GM18870 (cell line): Measurements from ENCODE around the gene RAPGEF4.
"Not testable (repeated sequence)": the region's sequence is repeated elsewhere in the genome, so short reads cannot be mapped to it uniquely, and the experiment has no call there.

Experiments
- ATAC-seq: cut with Tn5 transposase; IDR thresholded peaks from one replicate; pipeline ENCODE4 v1.9.1; 2021; ENCODE audit warnings: moderate library complexity; ENCODE audit not compliant: unreplicated experiment

The RAPGEF4 gene

DNA sequence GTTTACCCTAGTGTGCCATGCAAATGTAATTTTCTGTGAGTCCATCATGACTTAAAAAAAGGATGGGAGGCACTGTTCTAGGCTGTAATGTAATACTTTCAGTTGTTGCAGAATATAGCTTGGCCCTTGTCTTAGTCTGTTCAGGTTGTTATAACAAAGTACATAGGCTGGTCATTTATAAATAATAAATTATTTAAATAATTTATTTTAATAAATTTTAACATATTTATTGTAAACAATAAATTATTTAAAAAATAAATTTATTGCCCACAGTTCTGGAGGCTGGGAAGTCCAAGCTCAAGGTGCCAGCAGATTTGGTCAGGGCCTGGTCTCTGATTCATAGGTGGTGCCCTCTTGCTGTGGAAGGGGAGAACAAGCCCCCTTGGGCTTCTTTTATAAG, 35.2 kb downstream of the RAPGEF4 start:
- no peak for ATAC-seq

DNA sequence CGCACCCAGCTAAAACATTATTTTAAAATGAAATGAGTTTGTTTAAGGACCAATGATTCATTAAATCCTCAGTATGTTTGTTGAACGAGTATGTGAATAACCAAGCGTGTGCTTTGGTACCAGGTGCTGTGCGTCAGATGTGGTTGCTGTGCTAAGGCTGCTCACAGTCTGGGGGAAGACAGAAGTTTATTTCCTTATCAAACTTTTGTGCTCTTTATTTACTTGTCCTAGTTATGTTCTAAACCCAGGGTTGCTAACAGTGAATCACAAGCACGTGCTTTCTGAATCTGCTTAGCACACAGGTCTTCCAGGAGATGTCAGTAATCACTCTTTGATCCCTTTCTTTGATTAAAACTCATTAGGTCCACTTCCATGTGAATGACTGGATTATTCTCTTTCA, 37.0 kb downstream of the RAPGEF4 start:
- ATAC-seq, result no peak

DNA sequence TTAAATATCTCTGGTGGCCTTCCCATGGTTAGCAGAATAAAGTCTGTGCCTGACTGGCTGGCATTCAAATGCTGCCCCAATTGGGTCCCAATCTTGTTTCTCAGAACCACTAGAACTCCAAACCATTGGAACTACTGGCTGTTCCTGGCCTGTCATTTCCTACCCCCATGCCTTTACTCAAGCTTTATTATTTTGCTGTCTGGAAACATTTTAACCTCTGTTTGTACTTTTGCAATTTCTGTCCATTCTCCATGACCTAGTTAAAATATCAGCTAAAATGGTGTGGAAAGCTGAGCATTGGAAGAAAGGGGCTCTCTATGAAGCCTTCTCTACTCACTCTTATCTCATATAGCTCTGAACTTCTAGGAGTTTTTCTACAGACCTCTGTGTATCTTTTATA, 38.7 kb downstream of the RAPGEF4 start:
- ATAC-seq, result no peak

DNA sequence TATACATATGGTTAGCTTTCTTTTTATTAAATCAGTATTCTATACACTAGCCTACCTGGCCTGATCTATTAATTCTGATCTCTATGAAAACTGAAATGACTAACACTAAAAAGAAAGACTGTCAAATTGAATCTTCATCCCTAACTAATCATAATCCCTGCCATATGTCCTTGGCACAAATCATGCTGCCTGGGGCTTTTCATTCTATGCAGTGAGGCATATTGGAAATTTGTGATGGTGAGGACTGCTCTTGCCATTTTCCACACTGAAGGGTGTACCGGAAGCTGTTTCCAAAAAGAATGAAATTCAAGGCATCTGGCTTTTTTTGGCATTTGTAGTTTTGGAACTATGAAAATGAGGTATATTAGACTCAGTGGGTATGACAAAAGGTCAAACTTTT, 39.7 kb downstream of the RAPGEF4 start:
- ATAC-seq, result no peak

DNA sequence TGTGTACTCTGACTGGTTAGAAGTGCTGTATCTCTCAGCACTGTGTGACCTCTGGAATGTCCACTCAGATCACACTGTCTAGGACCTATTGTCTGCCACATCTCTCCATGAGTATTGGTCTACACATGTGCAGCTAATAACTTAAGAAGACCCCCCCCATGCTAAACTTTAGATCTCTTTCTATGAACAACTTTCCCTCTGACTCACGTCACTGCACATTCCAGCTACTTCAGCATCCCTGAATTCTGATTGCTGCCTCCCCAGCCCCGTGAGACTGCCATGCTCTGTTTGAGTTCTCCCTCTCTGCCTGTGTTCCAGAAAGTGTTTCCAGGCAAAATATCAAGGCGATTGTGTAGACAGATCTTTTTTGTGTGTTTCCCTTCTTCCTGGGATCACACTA, 41.8 kb downstream of the RAPGEF4 start:
- no peak for ATAC-seq

DNA sequence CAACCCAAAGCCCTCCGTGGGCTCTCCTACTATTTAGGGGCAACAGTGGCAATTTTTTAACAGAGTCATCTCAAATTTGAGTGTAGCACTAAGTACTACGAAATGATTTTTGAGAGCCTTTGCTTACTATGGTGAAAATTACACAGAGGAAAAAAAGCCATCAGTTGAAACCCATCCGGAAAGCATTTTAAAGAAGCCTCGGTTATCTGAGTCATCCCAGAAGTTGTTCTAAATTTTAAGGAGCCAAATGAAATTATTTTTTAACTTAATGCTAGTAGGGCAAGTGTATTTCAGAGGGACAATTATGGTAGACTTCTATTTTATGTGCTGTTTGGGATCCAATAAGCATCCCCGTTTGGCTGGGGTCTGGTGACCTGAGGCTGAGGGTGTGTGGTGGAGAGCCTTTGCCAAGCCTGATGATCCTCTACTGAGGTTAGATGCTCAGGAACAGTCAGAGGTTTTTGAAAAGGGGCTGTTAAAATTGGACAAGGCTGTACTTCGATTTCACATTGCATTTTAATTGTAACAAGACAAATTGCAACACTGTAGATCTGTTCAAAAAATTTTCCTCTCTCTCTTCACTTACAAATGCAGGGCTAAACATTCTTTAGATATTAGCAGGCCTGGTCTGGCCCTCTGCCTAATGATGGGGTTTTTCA, 47.0 kb downstream of the RAPGEF4 start:
- no peak for ATAC-seq

DNA sequence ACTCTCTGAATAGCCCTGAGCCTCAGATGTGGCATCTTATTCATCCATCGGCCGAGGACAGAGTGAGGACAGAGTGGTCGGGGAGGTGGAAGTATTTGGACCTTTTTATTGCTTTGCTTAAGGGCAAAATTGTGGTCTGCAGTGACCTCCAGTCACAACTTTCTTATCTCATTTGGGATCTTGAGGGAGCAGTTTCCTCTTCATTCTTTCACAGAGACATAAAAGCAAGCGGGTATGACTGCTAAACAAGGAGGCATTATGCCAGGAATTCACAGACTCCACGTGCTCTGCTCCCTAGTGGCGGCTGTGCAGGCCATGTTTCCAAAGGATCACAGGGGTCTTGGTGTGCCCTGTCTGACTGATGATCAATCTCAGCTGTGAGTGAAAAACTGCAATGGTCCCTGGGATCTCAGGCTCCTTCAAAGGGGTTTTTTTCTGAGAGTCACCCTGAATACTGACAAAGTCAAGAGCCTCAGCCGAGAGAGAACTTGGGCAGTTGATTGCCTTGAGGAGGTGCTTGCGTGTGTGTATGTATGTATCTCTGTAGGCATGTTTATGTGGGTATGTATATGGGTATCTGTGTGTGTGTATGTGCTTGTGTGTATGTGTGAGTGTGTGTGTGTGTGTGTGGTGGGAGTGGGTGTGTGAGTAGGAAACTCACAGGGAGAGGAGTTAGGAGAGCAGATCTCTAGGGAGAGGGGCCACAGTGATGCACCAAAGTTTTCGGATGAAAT, 47.7 kb downstream of the RAPGEF4 start:
- ATAC-seq, result no peak

DNA sequence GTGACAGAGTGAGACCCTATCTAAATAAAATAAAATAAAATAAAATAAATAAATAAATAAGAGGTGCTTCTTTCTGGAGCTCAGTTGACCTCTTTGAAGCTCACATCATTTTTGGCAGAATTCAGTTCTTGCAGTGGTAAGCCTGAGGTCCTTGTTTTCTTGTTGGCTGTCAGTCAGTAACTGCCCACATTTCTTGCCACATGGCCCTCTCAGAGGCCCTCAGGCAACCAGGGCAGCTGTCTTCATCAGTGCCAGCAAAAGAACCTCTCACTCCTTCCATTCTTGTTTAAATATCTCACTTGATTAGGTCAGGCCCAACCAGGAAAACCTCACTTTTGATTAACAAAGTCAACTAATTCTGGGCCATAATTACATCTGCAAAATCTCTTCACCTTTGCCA, 53.2 kb downstream of the RAPGEF4 start:
- no peak for ATAC-seq

DNA sequence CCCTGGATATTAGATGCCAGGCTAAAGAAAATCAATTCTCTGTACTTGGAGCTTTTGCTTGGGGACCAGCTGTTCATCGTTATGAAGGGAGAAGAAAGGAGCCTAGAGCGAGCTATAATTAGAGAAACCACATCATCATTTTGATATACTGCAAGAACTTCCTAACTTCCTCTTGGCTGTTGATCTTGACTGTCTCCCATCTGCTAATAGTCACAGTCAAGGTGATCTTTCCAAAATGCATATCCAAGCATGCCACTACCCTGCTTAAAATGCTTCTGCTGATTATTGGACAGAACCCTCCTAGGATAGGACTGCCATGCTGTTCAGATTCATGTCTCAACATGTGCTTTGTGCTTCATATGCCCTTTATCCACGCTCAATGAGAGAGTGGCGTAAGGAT, 54.8 kb downstream of the RAPGEF4 start:
- no peak for ATAC-seq

DNA sequence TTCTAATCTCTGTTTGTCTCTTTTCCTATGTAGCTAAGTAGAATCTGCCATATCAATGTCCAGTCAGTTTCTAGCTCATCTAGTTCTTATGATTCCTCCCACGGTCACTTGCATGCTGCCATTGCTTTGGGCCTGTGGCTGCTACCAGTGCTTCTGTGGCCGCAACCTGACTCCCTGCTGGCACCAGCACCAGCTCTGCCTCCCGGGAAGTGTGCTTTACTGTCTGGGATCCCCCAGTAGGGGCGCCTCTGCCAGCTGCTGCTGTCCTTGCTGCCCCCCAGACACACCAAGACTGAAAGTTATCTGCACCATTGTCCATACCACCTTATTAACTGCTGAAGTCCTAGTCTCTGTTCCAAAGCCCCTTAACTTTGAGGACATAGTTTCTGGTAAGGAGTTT, 56.3 kb downstream of the RAPGEF4 start:
- ATAC-seq, result no peak

DNA sequence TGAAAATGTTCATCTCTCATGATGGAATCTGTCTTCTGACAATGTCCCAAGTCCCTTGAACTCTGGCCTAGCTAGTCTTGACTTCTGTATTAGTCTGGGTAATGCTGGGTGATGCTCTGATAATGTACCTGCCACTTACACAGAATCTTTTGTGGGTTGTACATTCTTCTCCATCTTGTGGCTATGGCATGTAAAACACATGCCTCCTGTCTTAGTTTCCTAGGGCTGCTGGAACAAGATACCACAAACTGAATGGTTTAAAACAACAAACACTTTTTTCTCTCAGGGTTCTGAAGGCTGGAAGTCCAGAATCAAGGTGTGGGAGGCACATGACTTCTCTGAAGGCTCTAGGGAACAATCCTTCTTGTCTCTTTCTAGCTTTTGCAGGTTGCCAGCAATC, 57.1 kb downstream of the RAPGEF4 start:
- ATAC-seq, result no peak

DNA sequence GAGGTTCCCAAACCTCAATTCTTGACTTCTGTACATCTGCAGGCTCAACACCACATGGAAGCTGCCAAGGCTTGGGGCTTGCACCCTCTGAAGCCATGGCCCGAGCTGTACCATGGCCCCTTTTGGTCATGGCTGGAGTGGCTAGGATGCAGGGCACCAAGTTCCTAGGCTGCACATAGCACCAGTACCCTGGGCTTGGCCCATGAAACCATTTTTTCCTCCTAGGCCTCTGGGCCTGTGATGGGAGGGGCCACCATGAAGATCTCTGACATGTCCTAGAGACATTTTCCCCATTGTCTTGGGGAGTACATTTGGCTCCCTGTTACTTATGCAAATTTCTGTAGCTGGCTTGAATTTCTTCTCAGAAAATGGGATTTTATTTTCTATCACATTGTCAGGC, 67.7 kb downstream of the RAPGEF4 start:
- ATAC-seq, result not testable (repeated sequence)

DNA sequence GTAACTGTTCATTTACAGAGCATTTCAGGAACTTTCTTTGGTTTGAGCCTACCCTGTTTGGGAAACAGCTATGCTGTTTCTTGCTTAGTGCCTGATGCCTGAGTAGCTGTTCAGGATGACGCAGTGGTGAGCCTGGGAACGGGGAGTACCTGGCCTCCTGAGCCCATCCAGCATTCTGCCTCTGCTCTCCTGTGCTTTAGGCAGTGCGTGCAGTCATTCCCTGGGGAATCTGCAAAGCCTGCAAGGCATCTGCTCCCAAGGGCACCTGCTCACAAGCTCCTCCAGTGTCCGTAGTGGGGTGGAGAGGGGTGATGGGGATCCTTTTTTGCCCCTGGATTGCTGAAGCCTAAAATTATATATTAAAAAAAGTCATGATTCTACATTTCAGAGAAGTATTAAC, 68.8 kb downstream of the RAPGEF4 start:
- ATAC-seq, result no peak

DNA sequence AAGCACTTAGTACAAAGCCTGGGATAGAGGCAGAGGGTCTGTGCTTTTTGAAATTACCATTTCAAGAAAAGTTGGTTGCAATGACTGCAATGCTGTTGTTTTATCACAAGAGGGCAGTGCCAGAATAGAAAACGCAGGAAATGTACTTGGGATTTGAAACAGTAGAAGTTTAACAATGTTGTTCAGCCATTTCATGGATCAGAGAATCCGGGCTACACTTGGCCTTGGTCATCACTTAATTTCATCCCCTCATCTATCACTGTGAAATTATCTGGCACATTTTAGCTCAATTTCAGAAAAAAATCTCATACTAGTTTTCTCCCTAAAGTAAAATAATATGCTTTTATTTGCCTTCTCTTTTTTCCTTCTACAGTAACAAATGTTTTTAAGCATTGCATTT, 70.8 kb downstream of the RAPGEF4 start:
- ATAC-seq, result no peak

DNA sequence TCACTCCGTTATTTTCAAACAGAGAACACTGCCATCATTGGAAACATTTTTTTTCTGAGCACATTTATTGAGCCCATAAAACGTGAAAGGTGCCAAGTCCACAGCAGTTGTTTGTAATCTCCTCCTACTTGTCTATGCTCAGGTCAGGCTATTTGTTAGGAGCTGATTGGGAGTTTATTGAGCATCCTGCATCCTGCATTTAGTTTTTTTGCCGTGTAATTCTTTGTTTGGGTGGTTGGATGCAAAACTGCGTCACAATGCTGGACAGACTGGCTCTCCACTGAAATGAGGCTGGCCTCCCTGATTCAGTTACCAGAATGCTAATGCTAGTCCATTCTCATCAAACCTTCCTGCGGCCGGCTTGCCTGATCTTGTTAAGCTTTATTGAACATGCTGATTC, 71.4 kb downstream of the RAPGEF4 start:
- ATAC-seq, result no peak

DNA sequence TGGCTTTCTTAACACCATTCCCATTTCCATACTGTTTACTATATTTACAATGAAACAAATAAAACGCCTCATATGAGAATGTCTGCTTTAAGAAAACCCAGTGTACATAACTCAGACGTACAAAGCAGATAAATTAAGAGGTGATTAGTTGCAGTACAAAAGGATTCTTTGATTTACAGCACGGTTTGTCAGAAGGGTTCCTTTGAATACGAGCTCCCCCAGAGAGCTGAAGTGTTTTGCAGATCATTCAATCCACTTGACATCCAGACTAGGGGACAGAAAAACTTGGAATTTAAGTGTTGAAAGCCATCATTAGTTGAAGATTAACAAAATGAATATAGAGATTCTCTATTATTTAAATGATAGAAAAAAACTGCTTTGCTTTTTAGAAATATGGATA, 72.5 kb downstream of the RAPGEF4 start:
- no peak for ATAC-seq

DNA sequence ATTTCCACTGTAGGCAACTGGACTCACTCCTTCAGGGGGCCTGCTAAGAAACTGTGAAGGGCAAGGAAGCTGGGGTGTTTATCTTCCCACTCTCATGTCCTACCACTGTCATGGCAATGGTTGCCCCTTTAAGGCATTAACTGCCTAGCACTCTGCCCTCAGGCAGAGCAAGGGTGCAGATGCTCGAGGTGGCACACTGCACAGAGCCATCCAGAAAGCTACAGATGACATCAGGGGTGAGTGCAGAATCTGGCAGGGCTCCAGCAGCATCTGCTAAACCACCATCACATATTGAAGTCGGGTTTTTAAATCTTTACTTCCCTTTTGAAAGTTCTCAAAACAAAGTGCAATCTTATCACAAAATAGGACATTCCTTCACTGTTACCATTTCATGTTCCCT, 75.4 kb downstream of the RAPGEF4 start:
- no peak for ATAC-seq

DNA sequence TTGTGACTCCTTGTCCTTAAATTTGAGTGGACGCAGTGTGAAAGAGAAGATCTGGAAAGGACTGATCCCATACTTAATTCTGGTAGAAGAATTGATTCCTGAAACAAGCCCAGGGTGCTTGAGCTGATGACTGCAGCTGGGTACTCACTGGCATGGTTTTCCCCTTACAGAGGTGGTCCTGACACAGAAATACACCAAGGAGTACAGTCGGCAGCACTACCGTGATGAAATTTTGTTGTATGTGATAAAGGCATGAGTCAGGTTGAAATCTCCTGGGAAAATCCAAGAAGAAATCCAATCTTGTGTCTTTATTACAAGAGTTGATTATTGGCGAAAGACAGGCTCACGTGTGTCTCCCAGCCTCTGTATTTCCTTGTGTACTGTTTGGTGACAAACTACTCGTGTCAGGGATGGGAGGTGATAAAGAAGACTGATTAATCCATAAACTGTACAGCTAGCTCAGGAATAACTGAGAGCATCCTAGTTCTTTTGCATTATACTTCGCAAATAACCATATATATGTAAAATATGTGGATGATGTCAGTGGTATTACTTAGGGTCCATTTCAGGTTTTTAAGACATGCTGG, 76.6 kb downstream of the RAPGEF4 start:
- no peak for ATAC-seq

DNA sequence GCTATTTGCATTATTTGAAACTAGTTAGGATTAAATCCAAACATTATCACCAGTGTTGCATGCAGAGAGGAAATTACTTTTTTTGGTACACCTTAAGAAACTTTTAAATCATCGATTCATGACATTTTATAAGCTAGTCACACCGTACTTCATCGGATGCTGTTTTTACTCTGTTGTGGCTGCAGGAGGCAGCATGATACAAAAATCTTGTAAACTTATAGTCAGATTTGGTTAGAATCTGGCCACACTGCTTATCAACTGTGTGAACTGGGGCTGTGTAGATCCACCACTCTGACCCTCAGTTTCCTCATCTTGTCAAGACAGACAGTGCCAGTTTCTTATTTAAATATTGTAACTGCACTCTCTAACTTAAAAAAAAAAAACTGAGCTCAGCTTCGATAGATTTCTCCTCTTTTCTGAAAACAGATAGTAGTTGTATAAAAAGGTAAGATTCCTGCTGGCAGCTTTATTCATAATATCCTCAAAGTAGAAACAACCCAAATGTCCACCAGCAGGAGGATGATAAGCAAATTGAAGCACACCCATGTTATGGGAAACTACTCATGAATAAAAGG, 77.8 kb downstream of the RAPGEF4 start:
- no peak for ATAC-seq

DNA sequence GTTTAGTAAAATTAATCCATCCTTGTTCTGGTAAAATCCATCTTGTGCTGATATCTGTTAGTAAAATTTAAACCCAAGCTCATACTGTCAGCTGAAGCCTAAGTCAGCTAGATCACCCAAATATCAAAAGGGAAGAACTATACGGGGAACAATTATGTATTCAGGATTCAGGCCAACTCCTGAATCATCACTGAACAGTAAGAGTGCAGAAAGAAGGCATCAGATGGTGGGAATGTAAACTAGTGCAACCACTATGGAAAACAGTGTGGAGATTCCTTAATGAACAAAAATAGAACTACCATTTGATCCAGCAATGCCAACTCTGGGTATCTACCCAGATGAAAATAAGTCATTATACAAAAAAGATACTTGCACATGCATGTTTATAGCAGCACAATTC, 81.8 kb downstream of the RAPGEF4 start:
- ATAC-seq, result no peak

DNA sequence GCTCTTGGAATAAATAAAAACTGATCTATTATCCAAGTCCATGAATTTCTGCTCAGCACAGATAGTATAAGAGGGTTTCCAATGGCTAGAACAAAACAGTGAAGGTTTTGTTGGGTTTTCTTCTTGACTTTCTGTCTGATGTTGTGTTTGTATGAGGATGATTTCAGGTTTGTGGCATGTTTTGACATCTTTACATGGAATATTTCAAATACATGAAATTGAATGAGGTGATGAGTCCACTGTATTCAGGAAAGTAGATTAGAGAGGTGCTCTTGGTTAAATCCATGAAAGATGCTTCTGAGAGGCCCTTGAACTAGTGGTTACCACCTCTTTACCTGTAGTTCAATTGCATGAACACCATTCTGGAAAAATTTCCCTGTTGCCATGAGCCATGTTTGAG, 84.3 kb downstream of the RAPGEF4 start:
- ATAC-seq, result no peak
